ENCODE measurements around the gene PDE10A. TPM values are rescaled to one million over a fixed set of nuclear protein-coding genes. Genes with fewer than 3 reads are reported as not detected.

PDE10A gene
- total RNA-seq, 1 experiment from 2014 or later, result 0.31 TPM

- H3K36me3 Mint-ChIP-seq (ENCODE audit: insufficient read depth in 1 of 3, low read depth in 3 of 3), result peaks cover 0 to 4% (median 0%) of the 10 kb centered on the region in 3 experiments; a peak in 2 of 7 replicates
- Histone ChIP-seq H3K56ac (ENCODE audit: insufficient read length, low read depth, low read length) (no peak overlapping the region), H3T11ph (ENCODE audit: low read length) (no peak overlapping the region), H4K91ac (ENCODE audit: insufficient read length, low read depth, low read length) (no peak overlapping the region), H3K9ac (ENCODE audit: extremely low read depth, insufficient read length, low read length) (no peak overlapping the region), H2BK120ac (ENCODE audit: low read depth, low read length, poor library complexity, severe bottlenecking) (no peak overlapping the region), H3K23me2 (ENCODE audit: insufficient read length, low read depth, low read length, poor library complexity, severe bottlenecking) (no peaks in the 10 kb centered on the region), H3K18ac (ENCODE audit: insufficient read length, low read depth, low read length) (no peak overlapping the region), H3K23ac (ENCODE audit: insufficient read length, low read depth, low read length) (no peak overlapping the region), H3K4me2 (ENCODE audit: insufficient read depth, insufficient read length, low read length) (no peak overlapping the region), H3K27ac (ENCODE audit: insufficient read length, low read depth, low read length) (no peak overlapping the region), H2AK5ac (ENCODE audit: insufficient read length, low read length) (no peak overlapping the region), H3K27me3 (ENCODE audit: insufficient read depth, low read length) (no peaks in the 10 kb centered on the region), H3K9me3 (ENCODE audit: control insufficient read depth, low read depth, low read length) (no peaks in the 10 kb centered on the region), H3K4ac (ENCODE audit: low read depth, low read length) (no peak overlapping the region), H2BK20ac (ENCODE audit: low read depth, low read length, poor library complexity, severe bottlenecking) (no peak overlapping the region), H4K8ac (replicated peaks; ENCODE audit: insufficient read length, low read depth, low read length) (no peak overlapping the region), H3K14ac (ENCODE audit: insufficient read depth, low read length) (no peak overlapping the region; the same call in 1 of the 2 replicates), H4K20me1 (ENCODE audit: control insufficient read depth, insufficient read depth, insufficient read length) (no peaks in the 10 kb centered on the region), H2BK12ac (ENCODE audit: insufficient read length, low read depth, low read length) (no peak overlapping the region), H3K79me2 (ENCODE audit: insufficient read depth, low read length) (no peaks in the 10 kb centered on the region), H3K79me1 (ENCODE audit: insufficient read depth, low read depth, low read length, poor library complexity, severe bottlenecking) (no peaks in the 10 kb centered on the region), H2AFZ (ENCODE audit: low read length) (no peak overlapping the region), H2BK15ac (ENCODE audit: low read depth, low read length) (no peak overlapping the region), H2BK5ac (ENCODE audit: insufficient read length, low read length) (no peak overlapping the region), H3K4me1 (ENCODE audit: insufficient read depth, low read length) (no peaks in the 10 kb centered on the region), H4K5ac (ENCODE audit: insufficient read length, low read depth, low read length) (no peak overlapping the region)
- H3K9me3 Mint-ChIP-seq, result peaks cover 3 to 8% of the 10 kb centered on the region in 2 experiments; a peak in 3 of 5 replicates
- DNase-seq, result no peak
- no peak overlapping the region for H3K27ac Mint-ChIP-seq
- H3K4me3 Mint-ChIP-seq, result no peak overlapping the region
- H3K4me1 Mint-ChIP-seq, result peaks cover under 1 to 4% of the 10 kb centered on the region in 2 experiments; a peak in 3 of 4 replicates
- H3K27me3 Mint-ChIP-seq (ENCODE audit: low read depth), result no peaks in the 10 kb centered on the region
- WGBS (ENCODE audit: extremely low coverage, insufficient read length, low lambda C conversion rate), result no CpG with 5 or more reads among the region's 13 CpGs
- no peak for TF ChIP-seq CTCF (conservative IDR thresholded peaks at IDR 0.05)
These were observed 56.9 kb downstream of the PDE10A start for GRCh38 chr6:165605901-165606739.

All from H9 (cell line).